Measurements from ENCODE around the gene SH3BP5L.

DNA sequence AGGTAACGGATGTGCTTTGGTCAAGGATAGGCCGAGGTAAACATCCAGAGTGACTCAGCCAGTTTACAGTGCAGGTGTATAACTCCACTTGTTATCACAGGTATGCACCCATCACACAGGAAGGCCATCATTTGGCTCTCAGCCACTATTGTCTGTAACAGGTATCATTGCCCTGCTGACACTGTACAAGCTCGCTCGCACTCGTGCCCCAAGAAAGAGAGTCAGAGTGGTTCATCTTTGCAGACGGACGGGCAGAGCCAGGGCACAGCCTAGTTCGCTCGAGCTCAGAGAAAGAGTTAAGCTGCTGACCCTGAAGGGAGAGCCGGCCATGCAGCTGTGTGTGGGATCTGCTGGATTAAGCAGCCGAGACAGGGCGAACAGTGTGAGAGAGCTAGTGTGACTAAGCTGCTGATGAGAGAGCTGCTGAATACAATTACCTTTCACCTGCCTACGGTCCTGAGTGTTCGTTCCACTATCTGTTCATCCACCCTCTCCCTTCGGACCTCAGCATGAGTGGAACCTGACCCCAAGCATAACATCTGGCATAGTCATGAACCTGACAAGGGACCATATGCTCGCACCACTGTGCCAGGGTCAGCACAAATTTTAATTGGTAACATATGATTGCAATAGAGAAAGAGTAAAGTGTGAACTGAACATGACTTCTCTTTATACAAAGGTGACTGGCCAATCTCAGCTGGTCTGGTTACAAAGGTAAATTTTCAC, 43.1 kb downstream of the SH3BP5L start:
- TF ChIP-seq, protein P1, sequence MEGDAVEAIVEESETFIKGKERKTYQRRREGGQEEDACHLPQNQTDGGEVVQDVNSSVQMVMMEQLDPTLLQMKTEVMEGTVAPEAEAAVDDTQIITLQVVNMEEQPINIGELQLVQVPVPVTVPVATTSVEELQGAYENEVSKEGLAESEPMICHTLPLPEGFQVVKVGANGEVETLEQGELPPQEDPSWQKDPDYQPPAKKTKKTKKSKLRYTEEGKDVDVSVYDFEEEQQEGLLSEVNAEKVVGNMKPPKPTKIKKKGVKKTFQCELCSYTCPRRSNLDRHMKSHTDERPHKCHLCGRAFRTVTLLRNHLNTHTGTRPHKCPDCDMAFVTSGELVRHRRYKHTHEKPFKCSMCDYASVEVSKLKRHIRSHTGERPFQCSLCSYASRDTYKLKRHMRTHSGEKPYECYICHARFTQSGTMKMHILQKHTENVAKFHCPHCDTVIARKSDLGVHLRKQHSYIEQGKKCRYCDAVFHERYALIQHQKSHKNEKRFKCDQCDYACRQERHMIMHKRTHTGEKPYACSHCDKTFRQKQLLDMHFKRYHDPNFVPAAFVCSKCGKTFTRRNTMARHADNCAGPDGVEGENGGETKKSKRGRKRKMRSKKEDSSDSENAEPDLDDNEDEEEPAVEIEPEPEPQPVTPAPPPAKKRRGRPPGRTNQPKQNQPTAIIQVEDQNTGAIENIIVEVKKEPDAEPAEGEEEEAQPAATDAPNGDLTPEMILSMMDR (IDR thresholded peaks at IDR 0.05), result no peak
- TF ChIP-seq POLR2A (IDR thresholded peaks at IDR 0.05), result no peak
